Measurements from ENCODE around the gene GCH1.

GRCh38 chr14:54844479-54844878, 58.1 kb downstream of the GCH1 start:
- TF ChIP-seq EZH2 (IDR thresholded peaks at IDR 0.05; ENCODE audit: insufficient read depth, low read length) (no peak), CTCF (IDR thresholded peaks at IDR 0.05; ENCODE audit: insufficient read depth, low read depth, low read length) (no peak)
